ENCODE results near the gene DENND4C.

GRCh38 chr9:19379283-19379682 lies 148.8 kb downstream of the DENND4C start:
- TF ChIP-seq, protein P1, sequence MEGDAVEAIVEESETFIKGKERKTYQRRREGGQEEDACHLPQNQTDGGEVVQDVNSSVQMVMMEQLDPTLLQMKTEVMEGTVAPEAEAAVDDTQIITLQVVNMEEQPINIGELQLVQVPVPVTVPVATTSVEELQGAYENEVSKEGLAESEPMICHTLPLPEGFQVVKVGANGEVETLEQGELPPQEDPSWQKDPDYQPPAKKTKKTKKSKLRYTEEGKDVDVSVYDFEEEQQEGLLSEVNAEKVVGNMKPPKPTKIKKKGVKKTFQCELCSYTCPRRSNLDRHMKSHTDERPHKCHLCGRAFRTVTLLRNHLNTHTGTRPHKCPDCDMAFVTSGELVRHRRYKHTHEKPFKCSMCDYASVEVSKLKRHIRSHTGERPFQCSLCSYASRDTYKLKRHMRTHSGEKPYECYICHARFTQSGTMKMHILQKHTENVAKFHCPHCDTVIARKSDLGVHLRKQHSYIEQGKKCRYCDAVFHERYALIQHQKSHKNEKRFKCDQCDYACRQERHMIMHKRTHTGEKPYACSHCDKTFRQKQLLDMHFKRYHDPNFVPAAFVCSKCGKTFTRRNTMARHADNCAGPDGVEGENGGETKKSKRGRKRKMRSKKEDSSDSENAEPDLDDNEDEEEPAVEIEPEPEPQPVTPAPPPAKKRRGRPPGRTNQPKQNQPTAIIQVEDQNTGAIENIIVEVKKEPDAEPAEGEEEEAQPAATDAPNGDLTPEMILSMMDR (IDR thresholded peaks at IDR 0.05): no peak
- no peak for TF ChIP-seq POLR2A (IDR thresholded peaks at IDR 0.05)

Data from transverse colon (tissue), 3 donors.